Mucosa of rectum (tissue), 2 donors: ENCODE measurements around the gene CCNYL1.
A peak's percentile ranks its signal among the peaks of the same experiment; 100 is the strongest.
"Not testable (repeated sequence)": the region's sequence is repeated elsewhere in the genome, so short reads cannot be mapped to it uniquely, and the experiment has no call there.

ENCODE experiments used
- H3K27ac ChIP-seq, 2 donors: one replicate each; pipeline ENCODE4 v1.7.0; 2013; ENCODE audit warnings: inconsistent platforms in 2 of 2, low read depth in 2 of 2, low read length in 2 of 2
- H3K27me3 ChIP-seq, 2 donors: one replicate each; pipeline ENCODE4 v1.7.0; 2013; ENCODE audit warnings: low read length in 2 of 2; ENCODE audit not compliant: control insufficient read depth in 2 of 2, insufficient read depth in 2 of 2
- H3K36me3 ChIP-seq, 2 donors: one replicate each; pipeline ENCODE4 v1.7.0; 2013; ENCODE audit warnings: low read length in 2 of 2; ENCODE audit not compliant: control insufficient read depth in 2 of 2, insufficient read depth in 2 of 2
- H3K4me1 ChIP-seq, 2 donors: one replicate each; pipeline ENCODE4 v1.7.0; 2013; ENCODE audit warnings: low read length in 2 of 2, mild to moderate bottlenecking in 1 of 2; ENCODE audit not compliant: control insufficient read depth in 2 of 2, insufficient read depth in 2 of 2
- H3K4me3 ChIP-seq, 2 donors: one replicate each; pipeline ENCODE4 v1.7.0; 2013; ENCODE audit warnings: low read length in 2 of 2
- H3K9ac ChIP-seq, 2 donors: one replicate each; pipeline ENCODE4 v1.7.0; 2013; ENCODE audit warnings: low read length in 2 of 2, low read depth in 1 of 2, mild to moderate bottlenecking in 1 of 2
- H3K9me3 ChIP-seq, 2 donors: one replicate each; pipeline ENCODE4 v1.7.0; 2013; ENCODE audit warnings: low read length in 2 of 2; ENCODE audit not compliant: control insufficient read depth in 2 of 2
- donor health status: healthy.
- donor health status: Normal muscosa, but diverticular disease.

CCNYL1 gene

DNA sequence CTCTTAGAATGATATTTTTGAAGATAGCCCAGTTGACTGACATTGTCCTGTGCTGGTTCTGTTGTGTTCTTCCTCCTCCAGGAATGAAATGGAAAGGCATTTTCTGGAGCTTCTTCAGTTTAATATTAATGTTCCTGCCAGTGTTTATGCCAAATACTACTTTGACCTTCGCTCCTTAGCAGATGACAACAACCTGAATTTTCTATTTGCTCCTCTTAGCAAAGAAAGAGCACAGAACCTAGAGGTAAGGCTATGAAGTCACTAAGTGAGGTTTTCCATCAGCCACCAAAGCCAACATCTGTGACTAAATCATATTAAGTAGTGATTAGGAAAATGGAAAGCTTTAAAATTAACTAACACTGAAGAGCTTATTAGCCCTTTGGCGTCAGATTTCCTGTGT is 39.4 kb downstream of the CCNYL1 start:
- Histone ChIP-seq H3K36me3 (peaks cover 14 to 30% of the 10 kb centered on the region in 2 donors), H3K9ac (no peak overlapping the region), H3K4me3 (no peak overlapping the region), H3K4me1 (peaks cover 3 to 7% of the 10 kb centered on the region in 2 donors), H3K27ac (no peak overlapping the region), H3K27me3 (no peaks in the 10 kb centered on the region), H3K9me3 (no peaks in the 10 kb centered on the region)

GRCh38 chr2:207753688-207754087 is 42.2 kb downstream of the CCNYL1 start:
- not testable (repeated sequence) for H3K27ac ChIP-seq, H3K9me3 ChIP-seq, H3K4me3 ChIP-seq, H3K9ac ChIP-seq, H3K27me3 ChIP-seq, H3K4me1 ChIP-seq
- peaks cover 8 to 25% of the 10 kb centered on the region in 2 donors for H3K36me3 ChIP-seq

DNA sequence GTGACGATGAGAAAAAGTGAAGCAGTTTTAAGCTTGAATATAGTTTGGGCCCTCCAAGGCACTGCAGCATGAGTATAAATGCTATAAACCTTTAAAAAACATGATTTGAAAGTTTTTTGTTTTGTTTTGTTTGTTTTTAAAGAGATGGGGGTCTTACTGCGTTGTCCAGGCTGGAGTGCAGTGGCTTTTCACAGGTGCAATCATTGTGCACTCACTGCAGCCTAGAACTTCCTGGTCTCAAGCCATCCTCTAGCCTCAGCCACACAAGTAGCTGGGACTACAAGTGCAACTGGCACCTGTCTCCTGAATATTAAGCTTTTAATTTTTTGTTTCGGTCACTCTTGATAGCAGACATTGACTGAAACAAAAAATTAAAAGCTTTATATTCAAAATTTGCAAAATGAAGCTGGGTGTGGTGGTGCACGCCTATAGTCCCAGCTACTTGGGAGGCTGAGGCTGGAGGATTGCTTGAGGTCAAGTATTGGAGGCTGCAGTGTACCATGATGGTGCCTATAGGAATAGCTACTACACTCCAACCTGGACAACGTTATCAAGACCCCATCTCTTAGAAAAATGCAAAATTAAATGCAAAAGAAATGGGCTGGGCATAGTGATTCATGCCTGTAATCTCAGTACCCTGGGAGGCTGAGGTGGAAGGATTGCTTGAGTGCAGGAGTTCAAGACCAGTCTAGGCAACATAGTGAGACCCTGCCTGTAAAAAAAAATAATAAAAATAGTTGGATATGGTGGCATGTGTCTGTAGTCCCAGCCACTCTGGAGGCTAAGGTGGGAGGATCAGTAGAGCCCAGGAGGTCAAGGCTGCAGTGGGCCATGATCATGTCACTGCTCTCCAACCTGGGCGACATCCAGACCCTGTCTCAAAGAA is 43.3 kb downstream of the CCNYL1 start:
- no peak overlapping the region for H3K27ac ChIP-seq
- peaks cover 7 to 11% of the 10 kb centered on the region in 2 donors for H3K4me1 ChIP-seq
- H3K4me3 ChIP-seq: no peak overlapping the region
- no peak overlapping the region for H3K9ac ChIP-seq
- H3K27me3 ChIP-seq: no peaks in the 10 kb centered on the region
- peaks cover 13 to 27% of the 10 kb centered on the region in 2 donors for H3K36me3 ChIP-seq
- H3K9me3 ChIP-seq: no peaks in the 10 kb centered on the region

DNA sequence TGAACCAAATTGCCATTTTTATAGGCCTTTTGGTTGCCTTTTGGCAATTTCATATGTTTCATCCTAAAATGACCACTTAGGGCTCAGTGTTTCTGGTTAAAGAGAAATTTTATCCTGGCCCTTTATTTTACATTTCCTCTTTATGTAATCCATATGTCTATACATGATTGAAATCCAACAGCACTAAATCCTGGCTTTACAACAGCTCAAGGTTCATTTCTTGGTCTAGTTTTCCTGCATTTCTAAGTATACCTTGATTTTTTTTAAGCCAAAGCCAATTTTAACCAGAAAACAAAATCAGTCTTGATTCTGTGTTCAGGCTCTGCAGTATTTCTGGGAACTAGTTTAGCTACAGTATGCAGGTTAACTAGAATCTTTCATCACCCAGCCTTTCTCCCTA is 46.6 kb downstream of the CCNYL1 start:
- no peaks in the 10 kb centered on the region for H3K27me3 ChIP-seq
- H3K9ac ChIP-seq: no peak overlapping the region
- no peak overlapping the region for H3K4me3 ChIP-seq
- H3K9me3 ChIP-seq: no peaks in the 10 kb centered on the region
- H3K4me1 ChIP-seq: peaks cover 7 to 13% of the 10 kb centered on the region in 2 donors
- no peak overlapping the region for H3K27ac ChIP-seq
- H3K36me3 ChIP-seq: peaks cover 29 to 35% of the 10 kb centered on the region in 2 donors

DNA sequence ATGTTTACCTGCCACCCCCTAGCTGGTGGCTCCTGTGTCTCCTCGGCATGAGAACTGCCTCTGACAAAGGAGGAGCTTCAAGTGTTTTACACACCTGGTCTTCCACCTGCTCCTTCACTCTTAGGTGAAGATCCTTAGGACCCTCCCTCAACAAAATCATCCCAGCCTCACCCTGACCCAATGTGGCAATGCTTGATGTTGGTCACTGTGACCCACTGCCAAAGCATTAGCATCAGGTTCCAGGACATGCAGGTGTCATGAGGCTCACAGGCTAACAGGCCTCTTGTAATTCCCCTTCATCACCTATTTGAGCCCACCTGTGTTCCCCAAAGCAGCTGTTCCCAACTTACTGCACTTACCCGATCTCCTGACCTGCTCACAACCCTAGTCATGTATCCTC is 48.5 kb downstream of the CCNYL1 start:
- Histone ChIP-seq H3K4me3 (no peak overlapping the region), H3K27me3 (no peaks in the 10 kb centered on the region), H3K27ac (no peak overlapping the region), H3K36me3 (peaks cover 31 to 38% of the 10 kb centered on the region in 2 donors), H3K4me1 (peaks cover 21 to 28% of the 10 kb centered on the region in 2 donors), H3K9ac (no peak overlapping the region), H3K9me3 (no peaks in the 10 kb centered on the region)

DNA sequence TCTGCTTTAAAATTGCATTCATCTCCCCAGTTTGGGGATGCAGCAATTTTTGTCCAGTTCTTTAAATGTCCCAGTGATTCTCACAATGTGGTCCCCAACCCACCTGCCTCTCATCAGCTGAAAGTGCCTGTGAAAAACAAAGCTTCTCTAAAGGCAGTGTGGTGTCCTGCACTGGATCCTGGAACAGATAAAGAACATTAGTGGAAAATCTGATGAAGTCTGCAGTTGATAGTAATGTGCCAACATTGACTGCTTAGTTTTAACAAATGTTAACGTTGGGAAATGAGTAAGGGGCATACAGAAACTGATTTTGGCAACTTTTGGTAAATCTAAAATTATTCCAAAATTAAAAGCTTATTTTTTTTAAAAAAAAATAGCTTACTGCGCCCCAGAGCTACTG is 49.0 kb downstream of the CCNYL1 start:
- Histone ChIP-seq H3K4me1 (peaks cover 26 to 31% of the 10 kb centered on the region in 2 donors), H3K36me3 (peaks cover 31 to 40% of the 10 kb centered on the region in 2 donors)

DNA sequence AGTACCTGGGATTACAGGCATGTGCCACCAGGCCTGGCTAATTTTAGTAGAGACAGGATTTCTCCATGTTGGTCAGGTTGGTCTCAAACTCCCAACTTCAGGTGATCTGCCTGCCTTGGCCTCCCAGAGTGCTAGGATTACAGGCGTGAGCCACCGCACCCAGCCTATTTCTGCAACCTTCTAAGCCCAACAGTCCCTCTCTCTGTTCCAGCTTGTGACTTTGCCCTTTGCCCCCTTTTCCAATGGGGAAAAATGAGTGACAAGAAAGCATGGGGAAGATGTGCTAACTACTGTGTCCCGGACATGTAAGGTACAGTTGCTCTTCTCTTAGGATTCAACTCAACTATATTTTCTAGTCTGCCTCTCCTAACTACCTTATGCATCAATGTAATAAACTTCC is 50.0 kb downstream of the CCNYL1 start:
- H3K4me3 ChIP-seq, H3K9ac ChIP-seq, H3K27me3 ChIP-seq, H3K27ac ChIP-seq, H3K9me3 ChIP-seq: not testable (repeated sequence)
- peaks cover 28 to 40% of the 10 kb centered on the region in 2 donors for H3K36me3 ChIP-seq
- H3K4me1 ChIP-seq: peaks cover 26 to 36% of the 10 kb centered on the region in 2 donors

More for the DNA sequence above, 49.0 kb downstream of the CCNYL1 start:
- Histone ChIP-seq H3K4me3 (no peak overlapping the region), H3K27me3 (no peaks in the 10 kb centered on the region), H3K27ac (no peak overlapping the region), H3K9ac (no peak overlapping the region), H3K9me3 (no peaks in the 10 kb centered on the region)

DNA sequence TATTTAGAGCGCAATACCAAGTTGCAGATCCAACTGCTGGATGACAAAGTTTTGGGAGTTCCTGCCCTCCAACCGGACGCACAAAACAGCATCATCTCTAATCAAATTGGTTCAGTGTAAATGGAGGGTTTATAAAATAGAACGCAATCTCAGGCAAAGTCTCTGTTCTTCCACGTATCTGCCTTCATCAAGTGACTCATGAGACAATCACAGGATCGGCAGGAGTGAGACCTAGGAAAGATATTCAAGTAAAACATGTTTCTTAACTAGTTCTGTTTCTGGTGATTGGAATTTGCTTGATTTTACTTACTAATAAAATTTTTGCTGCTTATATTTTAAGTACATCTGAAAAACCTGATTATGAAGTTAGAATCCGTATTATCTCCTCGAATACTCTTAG is 50.7 kb downstream of the CCNYL1 start:
- Histone ChIP-seq H3K9ac (no peak overlapping the region), H3K4me1 (peaks cover 28 to 42% of the 10 kb centered on the region in 2 donors), H3K4me3 (no peak overlapping the region), H3K36me3 (peaks cover 31 to 42% of the 10 kb centered on the region in 2 donors), H3K9me3 (no peaks in the 10 kb centered on the region), H3K27me3 (no peaks in the 10 kb centered on the region), H3K27ac (no peak overlapping the region)

GRCh38 chr2:207763303-207763917 is 52.0 kb downstream of the CCNYL1 start:
- Histone ChIP-seq H3K36me3 (peaks cover 38 to 48% of the 10 kb centered on the region in 2 donors), H3K4me1 (peaks cover 38 to 49% of the 10 kb centered on the region in 2 donors), H3K9me3 (no peaks in the 10 kb centered on the region), H3K4me3 (peak overlapping the region in 1 of 2 donors; percentile 32), H3K27ac (peak overlapping the region in 1 of 2 donors; percentile 8), H3K9ac (peak overlapping the region in 1 of 2 donors; percentile 42), H3K27me3 (no peaks in the 10 kb centered on the region)

- Histone ChIP-seq H3K9ac (peak overlapping the region in 1 of 2 donors; percentile 42), H3K27me3 (no peaks in the 10 kb centered on the region), H3K36me3 (peaks cover 37 to 44% of the 10 kb centered on the region in 2 donors), H3K27ac (peak overlapping the region in 1 of 2 donors; percentile 8), H3K9me3 (no peaks in the 10 kb centered on the region), H3K4me3 (no peak overlapping the region), H3K4me1 (peaks cover 38 to 46% of the 10 kb centered on the region in 2 donors)
Observed at GRCh38 chr2:207764096-207764630, 52.7 kb downstream of the CCNYL1 start.
